ENCODE data around the gene ECSCR. TPM values are rescaled to one million over a fixed set of nuclear protein-coding genes. Genes with fewer than 3 reads are reported as not detected.

Gene ECSCR
- total RNA-seq, 1 experiment from 2014 or later = 0.36 TPM

GRCh38 chr5:139494256-139494655 is 31.7 kb upstream of the ECSCR start:
- peak; percentile 19 for DNase-seq
- Histone ChIP-seq H3K4me3 (ENCODE audit: low read length) (no peak overlapping the region), H3K27ac (ENCODE audit: low read length) (peak overlapping the region; percentile 32; the same call in 1 of the 2 replicates), H3K9me2 (replicated peaks; ENCODE audit: low read length) (no peaks in the 10 kb centered on the region), H3K9me3 (ENCODE audit: low read length) (no peaks in the 10 kb centered on the region), H3K27me3 (ENCODE audit: low read length) (no peaks in the 10 kb centered on the region), H3K79me2 (ENCODE audit: low read length) (no peaks in the 10 kb centered on the region), H4K20me1 (ENCODE audit: low read length) (no peaks in the 10 kb centered on the region), H3F3A (ENCODE audit: low read length, unreplicated experiment) (no peaks in the 10 kb centered on the region), H3K36me3 (ENCODE audit: low read depth, low read length) (no peaks in the 10 kb centered on the region), H3K4me1 (ENCODE audit: insufficient read depth, low read length) (peaks cover 31% of the 10 kb centered on the region), H2AFZ (ENCODE audit: low read length) (no peak overlapping the region), H3K4me2 (ENCODE audit: low read length) (peak overlapping the region; percentile 28), H3K9ac (ENCODE audit: low read length) (no peak overlapping the region)
- BruUV-seq (replicated peaks) = no TSS peak
- CTCF ChIA-PET = no interaction called here
- intact Hi-C loops (cut with micrococcal nuclease) = no loop called here
- TF ChIP-seq EZH2phosphoT487 (IDR thresholded peaks at IDR 0.05; ENCODE audit: borderline replicate concordance, low read length) (no peak), EZH2 (IDR thresholded peaks at IDR 0.05; ENCODE audit: low read length, unreplicated experiment) (no peak), CTCF (conservative IDR thresholded peaks at IDR 0.05; ENCODE audit: low read depth, low read length) (no peak)
- no peak for ATAC-seq
- POLR2A ChIA-PET (ENCODE audit: unreplicated experiment) = no interaction called here

GRCh38 chr5:139492700-139493192 is 30.2 kb upstream of the ECSCR start:
- no peaks in the 10 kb centered on the region for H3K27me3 ChIP-seq (ENCODE audit: low read length)
- no peaks in the 10 kb centered on the region for H3K79me2 ChIP-seq (ENCODE audit: low read length)
- no peaks in the 10 kb centered on the region for H4K20me1 ChIP-seq (ENCODE audit: low read length)
- no peaks in the 10 kb centered on the region for H3K9me2 ChIP-seq (replicated peaks; ENCODE audit: low read length)
- H2AFZ ChIP-seq (ENCODE audit: low read length) = no peak overlapping the region
- no peaks in the 10 kb centered on the region for H3K9me3 ChIP-seq (ENCODE audit: low read length)
- BruUV-seq (replicated peaks) = no TSS peak
- CTCF ChIA-PET = no interaction called here
- H3K36me3 ChIP-seq (ENCODE audit: low read depth, low read length) = no peaks in the 10 kb centered on the region
- POLR2A ChIA-PET (ENCODE audit: unreplicated experiment) = no interaction called here
- DNase-seq (peak; percentile 32), ATAC-seq (no peak)
- TF ChIP-seq EZH2phosphoT487 (IDR thresholded peaks at IDR 0.05; ENCODE audit: borderline replicate concordance, low read length) (no peak), EZH2 (IDR thresholded peaks at IDR 0.05; ENCODE audit: low read length, unreplicated experiment) (no peak), CTCF (conservative IDR thresholded peaks at IDR 0.05; ENCODE audit: low read depth, low read length) (no peak)
- H3K9ac ChIP-seq (ENCODE audit: low read length) = no peak overlapping the region
- intact Hi-C loops (cut with micrococcal nuclease) = no loop called here
- no peak overlapping the region for H3K4me2 ChIP-seq (ENCODE audit: low read length)
- H3F3A ChIP-seq (ENCODE audit: low read length, unreplicated experiment) = no peaks in the 10 kb centered on the region
- H3K4me1 ChIP-seq (ENCODE audit: insufficient read depth, low read length) = peaks cover 31% of the 10 kb centered on the region
- no peak overlapping the region for H3K4me3 ChIP-seq (ENCODE audit: low read length)
- no peak overlapping the region for H3K27ac ChIP-seq (ENCODE audit: low read length)

- ChIA-PET CTCF (no interaction called here), POLR2A (ENCODE audit: unreplicated experiment) (no interaction called here)
- Histone ChIP-seq H3K36me3 (ENCODE audit: low read depth, low read length) (no peaks in the 10 kb centered on the region), H3F3A (ENCODE audit: low read length, unreplicated experiment) (no peaks in the 10 kb centered on the region), H3K79me2 (ENCODE audit: low read length) (no peaks in the 10 kb centered on the region), H3K4me2 (ENCODE audit: low read length) (no peak overlapping the region), H3K27ac (ENCODE audit: low read length) (no peak overlapping the region), H3K4me3 (ENCODE audit: low read length) (no peak overlapping the region), H4K20me1 (ENCODE audit: low read length) (no peaks in the 10 kb centered on the region), H2AFZ (ENCODE audit: low read length) (no peak overlapping the region), H3K9me3 (ENCODE audit: low read length) (no peaks in the 10 kb centered on the region), H3K4me1 (ENCODE audit: insufficient read depth, low read length) (peaks cover 6% of the 10 kb centered on the region; the same call in 1 of the 2 replicates), H3K9ac (ENCODE audit: low read length) (no peak overlapping the region), H3K27me3 (ENCODE audit: low read length) (no peaks in the 10 kb centered on the region), H3K9me2 (replicated peaks; ENCODE audit: low read length) (no peaks in the 10 kb centered on the region)
- no TSS peak for BruUV-seq (replicated peaks)
- no peak for TF ChIP-seq EZH2phosphoT487 (IDR thresholded peaks at IDR 0.05; ENCODE audit: borderline replicate concordance, low read length)
- TF ChIP-seq EZH2 (IDR thresholded peaks at IDR 0.05; ENCODE audit: low read length, unreplicated experiment) = no peak
- no peak for TF ChIP-seq CTCF (conservative IDR thresholded peaks at IDR 0.05; ENCODE audit: low read depth, low read length)
- DNase-seq (no peak), ATAC-seq (no peak)
- intact Hi-C loops (cut with micrococcal nuclease) = no loop called here
These were observed 25.7 kb upstream of the ECSCR start for GRCh38 chr5:139488260-139488659.
